HUES6 (cell line): ENCODE results near the gene BTNL9.
"Not testable (repeated sequence)": the region's sequence is repeated elsewhere in the genome, so short reads cannot be mapped to it uniquely, and the experiment has no call there.

Experiments used
- H3K27ac ChIP-seq: 2 replicates; pipeline ENCODE4 v1.7.0; 2013; ENCODE audit warnings: low read depth, mild to moderate bottlenecking, low read length, inconsistent platforms
- H3K27me3 ChIP-seq: 2 replicates; pipeline ENCODE4 v1.6.1; 2013; ENCODE audit warnings: low read length; ENCODE audit not compliant: control insufficient read depth, insufficient read depth
- H3K36me3 ChIP-seq: 2 replicates; pipeline ENCODE4 v1.6.1; 2013; ENCODE audit warnings: low read length; ENCODE audit not compliant: control insufficient read depth, insufficient read depth
- H3K4me1 ChIP-seq: 2 replicates; pipeline ENCODE4 v1.6.1; 2013; ENCODE audit warnings: low read length; ENCODE audit not compliant: control insufficient read depth, insufficient read depth
- H3K4me3 ChIP-seq: 2 replicates; pipeline ENCODE4 v1.5.1; 2013; ENCODE audit warnings: low read depth, low read length
- H3K9ac ChIP-seq: one replicate; pipeline ENCODE4 v1.6.1; 2013; ENCODE audit warnings: mild to moderate bottlenecking, low read length
- H3K9me3 ChIP-seq: 2 replicates; pipeline ENCODE4 v1.6.1; 2013; ENCODE audit warnings: low read depth, low read length; ENCODE audit not compliant: control insufficient read depth, insufficient read depth

BTNL9 gene

GRCh38 chr5:181043285-181044092 lies 3.4 kb downstream of the BTNL9 start:
- no peaks in the 10 kb centered on the region for H3K9me3 ChIP-seq
- H3K27ac ChIP-seq: no peak overlapping the region
- no peak overlapping the region for H3K9ac ChIP-seq
- no peaks in the 10 kb centered on the region for H3K36me3 ChIP-seq
- no peak overlapping the region for H3K4me3 ChIP-seq
- no peaks in the 10 kb centered on the region for H3K4me1 ChIP-seq
- peaks cover 77% of the 10 kb centered on the region for H3K27me3 ChIP-seq

- Histone ChIP-seq H3K9ac (no peak overlapping the region), H3K36me3 (no peaks in the 10 kb centered on the region), H3K4me3 (no peak overlapping the region), H3K27me3 (peaks cover 81% of the 10 kb centered on the region), H3K9me3 (no peaks in the 10 kb centered on the region), H3K27ac (no peak overlapping the region), H3K4me1 (no peaks in the 10 kb centered on the region)
Measured at GRCh38 chr5:181044093-181044599, 4.1 kb downstream of the BTNL9 start.

GRCh38 chr5:181044662-181045305 lies 4.7 kb downstream of the BTNL9 start:
- no peaks in the 10 kb centered on the region for H3K36me3 ChIP-seq

GRCh38 chr5:181045316-181045715 lies 5.2 kb downstream of the BTNL9 start:
- Histone ChIP-seq H3K36me3 (no peaks in the 10 kb centered on the region), H3K9me3 (no peaks in the 10 kb centered on the region), H3K27ac (no peak overlapping the region), H3K4me3 (no peak overlapping the region), H3K9ac (no peak overlapping the region), H3K4me1 (no peaks in the 10 kb centered on the region), H3K27me3 (peaks cover 89% of the 10 kb centered on the region)

More at GRCh38 chr5:181044662-181045305, 4.7 kb downstream of the BTNL9 start:
- Histone ChIP-seq H3K9me3 (no peaks in the 10 kb centered on the region), H3K4me3 (no peak overlapping the region), H3K27ac (no peak overlapping the region), H3K27me3 (peaks cover 88% of the 10 kb centered on the region), H3K9ac (no peak overlapping the region), H3K4me1 (no peaks in the 10 kb centered on the region)

GRCh38 chr5:181045857-181046256 lies 5.8 kb downstream of the BTNL9 start:
- H3K36me3 ChIP-seq, H3K27ac ChIP-seq, H3K4me3 ChIP-seq, H3K9me3 ChIP-seq, H3K9ac ChIP-seq, H3K4me1 ChIP-seq: not testable (repeated sequence)
- peaks cover 90% of the 10 kb centered on the region for H3K27me3 ChIP-seq

- Histone ChIP-seq H3K36me3 (no peaks in the 10 kb centered on the region), H3K4me3 (no peak overlapping the region), H3K9me3 (no peaks in the 10 kb centered on the region), H3K27me3 (peaks cover 93% of the 10 kb centered on the region), H3K4me1 (no peaks in the 10 kb centered on the region), H3K9ac (no peak overlapping the region), H3K27ac (no peak overlapping the region)
Measured at GRCh38 chr5:181047288-181047687, 7.2 kb downstream of the BTNL9 start.

GRCh38 chr5:181047921-181048320 lies 7.9 kb downstream of the BTNL9 start:
- Histone ChIP-seq H3K27me3 (peaks cover 93% of the 10 kb centered on the region), H3K27ac (no peak overlapping the region), H3K36me3 (no peaks in the 10 kb centered on the region), H3K9ac (no peak overlapping the region), H3K4me1 (no peaks in the 10 kb centered on the region), H3K9me3 (no peaks in the 10 kb centered on the region), H3K4me3 (no peak overlapping the region)

GRCh38 chr5:181050016-181050415 lies 9.9 kb downstream of the BTNL9 start:
- H3K27ac ChIP-seq: no peak overlapping the region
- H3K9ac ChIP-seq: no peak overlapping the region
- H3K27me3 ChIP-seq: peaks cover 93% of the 10 kb centered on the region
- no peak overlapping the region for H3K4me3 ChIP-seq
- peaks cover 17% of the 10 kb centered on the region for H3K4me1 ChIP-seq
- H3K36me3 ChIP-seq: no peaks in the 10 kb centered on the region
- H3K9me3 ChIP-seq: no peaks in the 10 kb centered on the region

- H3K27ac ChIP-seq: no peak overlapping the region
- H3K4me3 ChIP-seq: peak overlapping the region; percentile 84
- no peaks in the 10 kb centered on the region for H3K9me3 ChIP-seq
- H3K9ac ChIP-seq: peak overlapping the region; percentile 15
- peaks cover 18% of the 10 kb centered on the region for H3K4me1 ChIP-seq
- H3K27me3 ChIP-seq: peaks cover 96% of the 10 kb centered on the region
- no peaks in the 10 kb centered on the region for H3K36me3 ChIP-seq
Measured at GRCh38 chr5:181051841-181052671, 12.0 kb downstream of the BTNL9 start.

GRCh38 chr5:181052672-181053487 lies 12.8 kb downstream of the BTNL9 start:
- Histone ChIP-seq H3K27ac (no peak overlapping the region), H3K27me3 (peaks cover 96% of the 10 kb centered on the region), H3K9me3 (no peaks in the 10 kb centered on the region), H3K4me1 (peaks cover 18% of the 10 kb centered on the region), H3K4me3 (peak overlapping the region; percentile 84), H3K9ac (peak overlapping the region; percentile 15), H3K36me3 (no peaks in the 10 kb centered on the region)
